ENCODE results near the gene NFE2L2. TPM values are rescaled to one million over a fixed set of nuclear protein-coding genes. Genes with fewer than 3 reads are reported as not detected.

The NFE2L2 gene
- total and polyA plus RNA-seq, 9 of the 15 experiments (the other 6 are each of a cell fraction or from before 2014, with no cell fraction given): 29.3 to 120 (median 59.3) TPM

GRCh38 chr2:177264693-177265587, at the start of gene NFE2L2 (continued):
- TF ChIP-seq FOXO4 (CRISPR knock-in tag; IDR thresholded peaks at IDR 0.05): no peak; the same call in 1 of the 2 replicates
- TF ChIP-seq ZNF133 (CRISPR knock-in tag; IDR thresholded peaks at IDR 0.05): peak; percentile 83; the same call in 1 of the 2 replicates
- no peak for TF ChIP-seq SMAD2 (IDR thresholded peaks at IDR 0.05; ENCODE audit: low read depth, low read length)
- 0 out of 2 replicates have a peak, but pooled peaks have one; percentile 71 for TF ChIP-seq TARDBP (IDR thresholded peaks at IDR 0.05)
- TF ChIP-seq MAFG (tag; conservative IDR thresholded peaks at IDR 0.05): no peak
- TF ChIP-seq ZNF395 (CRISPR knock-in tag; IDR thresholded peaks at IDR 0.05): peak; percentile 95
- TF ChIP-seq ZNF778 (CRISPR knock-in tag; IDR thresholded peaks at IDR 0.05): no peak
- no peak for TF ChIP-seq GTF3C2 (IDR thresholded peaks at IDR 0.05; ENCODE audit: borderline replicate concordance, extremely low read depth, insufficient read length)
- TF ChIP-seq GTF2A2 (tag; IDR thresholded peaks at IDR 0.05): peak; percentile 21; the same call in 1 of the 2 replicates
- peak; percentile 69 for TF ChIP-seq ZNF175 (CRISPR knock-in tag; IDR thresholded peaks at IDR 0.05; ENCODE audit: low read depth)
- no peak for TF ChIP-seq KHSRP (IDR thresholded peaks at IDR 0.05)
- TF ChIP-seq EP400 (IDR thresholded peaks at IDR 0.05): peak; percentile 98
- TF ChIP-seq RCOR1 (IDR thresholded peaks at IDR 0.05; ENCODE audit: borderline replicate concordance in 1 of 2, low read depth in 2 of 2, low read length in 2 of 2): peak; percentile 42 to 67
- TF ChIP-seq ZNF444 (CRISPR knock-in tag; IDR thresholded peaks at IDR 0.05): no peak
- peak; percentile 55 to 90 for TF ChIP-seq TBL1XR1 (IDR thresholded peaks at IDR 0.05; ENCODE audit: low read length in 2 of 2)
- peak; percentile 63; the same call in 1 of the 2 replicates for TF ChIP-seq HINFP (tag; conservative IDR thresholded peaks at IDR 0.05; ENCODE audit: low read depth)
- TF ChIP-seq TAF1 (IDR thresholded peaks at IDR 0.05; ENCODE audit: control insufficient read depth, extremely low read depth, insufficient read depth, low read length, severe bottlenecking): peak; percentile 72

Data from K562 (cell line).